Activated T-helper 1 cell treated with anti-CD3 and anti-CD28 coated beads, Interleukin-2, amount 50 U/mL, for 16 hours (primary cell): ENCODE data around the gene PRR33.

Experiments used
- DNase-seq, 2 donors: peaks; one replicate each; pipeline ENCODE4 v3.0.0-alpha.2; 2020; ENCODE audit warnings: low read depth in 1 of 2, low spot score in 1 of 2

The PRR33 gene

GRCh38 chr11:1916986-1917522 lies 25.4 kb upstream of the PRR33 start:
- no peak for DNase-seq

GRCh38 chr11:1916132-1916985 lies 24.7 kb upstream of the PRR33 start:
- DNase-seq = no peak

GRCh38 chr11:1915795-1916131 lies 24.1 kb upstream of the PRR33 start:
- DNase-seq = no peak

GRCh38 chr11:1913271-1914060 lies 21.8 kb upstream of the PRR33 start:
- no peak for DNase-seq

GRCh38 chr11:1912289-1912878 lies 20.7 kb upstream of the PRR33 start:
- DNase-seq = no peak

- no peak for DNase-seq
Observed at GRCh38 chr11:1909524-1909923, 17.8 kb upstream of the PRR33 start.

- no peak for DNase-seq
Observed at GRCh38 chr11:1908618-1909017, 16.9 kb upstream of the PRR33 start.

- no peak for DNase-seq
Observed at GRCh38 chr11:1906611-1907423, 15.1 kb upstream of the PRR33 start.

- DNase-seq = no peak
Observed at GRCh38 chr11:1906181-1906580, 14.5 kb upstream of the PRR33 start.

- no peak for DNase-seq
Observed at GRCh38 chr11:1899686-1900085, 8.0 kb upstream of the PRR33 start.

GRCh38 chr11:1899090-1899489 lies 7.4 kb upstream of the PRR33 start:
- DNase-seq = no peak

GRCh38 chr11:1896923-1897322 lies 5.2 kb upstream of the PRR33 start:
- DNase-seq = no peak

GRCh38 chr11:1896468-1896867 lies 4.8 kb upstream of the PRR33 start:
- no peak for DNase-seq

GRCh38 chr11:1894759-1895158 lies 3.1 kb upstream of the PRR33 start:
- DNase-seq = no peak

- DNase-seq = no peak
Observed at GRCh38 chr11:1893581-1894359, 2.1 kb upstream of the PRR33 start.

- DNase-seq = no peak
Observed at GRCh38 chr11:1892558-1892957, 863 bp upstream of the PRR33 start.

- no peak for DNase-seq
Observed at GRCh38 chr11:1892116-1892515, 421 bp upstream of the PRR33 start.

GRCh38 chr11:1890856-1891830 lies 552 bp downstream of the PRR33 start:
- no peak for DNase-seq
